T1000 (cell line): Measurements from ENCODE around the gene UNC79.

Experiments used
- DNase-seq: peaks from one replicate; lab custom pipeline; 2025; ENCODE audit warnings: mixed read lengths; lab: John Stamatoyannopoulos, UW

The UNC79 gene

GRCh38 chr14:93663317-93663716, 232.6 kb downstream of the UNC79 start:
- no peak for DNase-seq

GRCh38 chr14:93665169-93665568, 234.4 kb downstream of the UNC79 start:
- DNase-seq = no peak

GRCh38 chr14:93669632-93670031, 238.9 kb downstream of the UNC79 start:
- DNase-seq = no peak

- DNase-seq = no peak
Observed at GRCh38 chr14:93674343-93674742, 243.6 kb downstream of the UNC79 start.

- DNase-seq = no peak
Observed at GRCh38 chr14:93675651-93676050, 244.9 kb downstream of the UNC79 start.

- DNase-seq = no peak
Observed at GRCh38 chr14:93676416-93676958, 245.7 kb downstream of the UNC79 start.

GRCh38 chr14:93682459-93682858, 251.7 kb downstream of the UNC79 start:
- DNase-seq = no peak

GRCh38 chr14:93683226-93683625, 252.5 kb downstream of the UNC79 start:
- no peak for DNase-seq

GRCh38 chr14:93685121-93685895, 254.6 kb downstream of the UNC79 start:
- no peak for DNase-seq

- no peak for DNase-seq
Observed at GRCh38 chr14:93686268-93686667, 255.5 kb downstream of the UNC79 start.

GRCh38 chr14:93688239-93688666, 257.5 kb downstream of the UNC79 start:
- DNase-seq = no peak

- no peak for DNase-seq
Observed at GRCh38 chr14:93688820-93689219, 258.1 kb downstream of the UNC79 start.

- no peak for DNase-seq
Observed at GRCh38 chr14:93690146-93690545, 259.4 kb downstream of the UNC79 start.

GRCh38 chr14:93691042-93691780, 260.5 kb downstream of the UNC79 start:
- no peak for DNase-seq

- no peak for DNase-seq
Observed at GRCh38 chr14:93693914-93694313, 263.2 kb downstream of the UNC79 start.

GRCh38 chr14:93700928-93701327, 270.2 kb downstream of the UNC79 start:
- no peak for DNase-seq

- DNase-seq = no peak
Observed at GRCh38 chr14:93701562-93701961, 270.8 kb downstream of the UNC79 start.

- no peak for DNase-seq
Observed at GRCh38 chr14:93702946-93703345, 272.2 kb downstream of the UNC79 start.

- no peak for DNase-seq
Observed at GRCh38 chr14:93703941-93704340, 273.2 kb downstream of the UNC79 start.

- DNase-seq = no peak
Observed at GRCh38 chr14:93705513-93706156, 274.9 kb downstream of the UNC79 start.

GRCh38 chr14:93706360-93706955, 275.7 kb downstream of the UNC79 start:
- no peak for DNase-seq

GRCh38 chr14:93707475-93707874, 276.7 kb downstream of the UNC79 start:
- no peak for DNase-seq
